K562 (cell line): Measurements from ENCODE around the gene CDK5RAP3. TPM values are rescaled to one million over a fixed set of nuclear protein-coding genes. Genes with fewer than 3 reads are reported as not detected.
A peak's percentile ranks its signal among the peaks of the same experiment; 100 is the strongest.

Experiments
- CSDE1 ChIP-seq, 2 experiments: fragments of 450-650 bp; IDR thresholded peaks; 2 replicates each; pipeline ENCODE4 v1.6.1; 2016; ENCODE audit warnings: mild to moderate bottlenecking in 1 of 2
- DACH1 ChIP-seq: fragments of 450-650 bp; IDR thresholded peaks from 2 replicates; pipeline ENCODE4 v1.6.1; 2018; ENCODE audit not compliant: partially characterized antibody
- FUS ChIP-seq: fragments of 200-400 bp; formaldehyde crosslinking; optimal IDR thresholded peaks from 2 replicates; pipeline ENCODE3; 2017; ENCODE audit warnings: low read depth, low read length
- GATA2 ChIP-seq: sonication (generic); formaldehyde crosslinking; IDR thresholded peaks from 2 replicates; pipeline ENCODE4 v1.4.0; 2020; ENCODE audit warnings: mild to moderate bottlenecking, missing genetic modification reagents
- HNRNPH1 ChIP-seq: fragments of 200-400 bp; formaldehyde crosslinking; optimal IDR thresholded peaks from 2 replicates; pipeline ENCODE3; 2017; ENCODE audit warnings: low read depth, mild to moderate bottlenecking, low read length, moderate library complexity
- KDM5B ChIP-seq: fragments of 200-600 bp; sonication (generic); IDR thresholded peaks from 2 replicates; pipeline ENCODE4 v1.6.1; 2012; ENCODE audit warnings: low read depth, mild to moderate bottlenecking, moderate library complexity, low read length, control low read depth, inconsistent platforms; ENCODE audit not compliant: insufficient replicate concordance
- NCOR1 ChIP-seq: fragments of 450-650 bp; IDR thresholded peaks from 2 replicates; pipeline ENCODE4 v1.6.1; 2016; ENCODE audit warnings: mild to moderate bottlenecking, moderate library complexity
- NFIC ChIP-seq: fragments of 450-650 bp; IDR thresholded peaks from 2 replicates; pipeline ENCODE4 v1.6.1; 2017; ENCODE audit warnings: mild to moderate bottlenecking, inconsistent platforms
- SUPT5H ChIP-seq: fragments of 450-650 bp; IDR thresholded peaks from 2 replicates; pipeline ENCODE4 v1.6.1; 2016
- TCF3 ChIP-seq: sonication (generic); formaldehyde crosslinking; IDR thresholded peaks from 2 replicates; pipeline ENCODE4 v1.4.0; 2020; ENCODE audit warnings: mild to moderate bottlenecking, missing genetic modification reagents
- ZNF717 ChIP-seq: fragments of 250-450 bp; sonication (Bioruptor Pico); IDR thresholded peaks from 2 replicates; pipeline ENCODE4 v1.5.0; 2021
- polyA plus RNA-seq, 8 experiments: library from polyadenylated mRNA; depleted of rRNA in 4 of 8; stranded (reverse) in 5 of 8; unstranded in 3 of 8; fragments of >200 nt; fragmentation: Nextera tagmentation in 2 of 8; fragmentation: Illumina TruSeq in 1 of 8; extraction: Ambion mirVana in 2 of 8; extraction: Trizol in 1 of 8; gene quantifications; 2 replicates each; pipeline versions ENCODE4 v1.2.1 to v1.2.3, GENCODE V29; 2011 to 2014; ENCODE audit warnings: inconsistent platforms in 1 of 8, missing spikeins in 1 of 8
- total RNA-seq, 7 experiments: library from RNA; depleted of rRNA in 6 of 7; stranded (reverse); fragments of >200 nt in 6 of 7; fragmentation: Illumina TruSeq in 2 of 7; extraction: Trizol in 2 of 7; gene quantifications; 2 replicates each; pipeline versions ENCODE4 v1.2.1 to v1.2.3, GENCODE V29; 2011 to 2021; ENCODE audit warnings: low replicate concordance in 1 of 7
- TF ChIP-seq, protein P1 (sequence below): fragments of 450-650 bp; IDR thresholded peaks from 2 replicates; pipeline ENCODE4 v1.6.1; 2018; ENCODE audit not compliant: partially characterized antibody
- TF ChIP-seq, protein P2 (sequence below), 2 experiments: fragments of 450-650 bp; IDR thresholded peaks; 2 replicates each; pipeline ENCODE4 v1.6.1; 2016
- TF ChIP-seq, protein P3 (sequence below): fragments of 250-450 bp; sonication (Bioruptor Pico); IDR thresholded peaks from 2 replicates; pipeline ENCODE4 v1.5.0; 2020; ENCODE audit warnings: mild to moderate bottlenecking, borderline replicate concordance
- TF ChIP-seq, protein P4 (sequence below), 3 experiments: IDR thresholded peaks in 2 of 3; conservative IDR thresholded peaks in 1 of 3; 2 replicates each; pipeline ENCODE4 v1.5.1; 2011 to 2012; ENCODE audit warnings: low read length in 3 of 3, mild to moderate bottlenecking in 3 of 3, control low read depth in 2 of 3, improper control_type of control experiment in 1 of 3, inconsistent platforms in 1 of 3, low read depth in 1 of 3, mixed read lengths in 1 of 3, moderate library complexity in 1 of 3; ENCODE audit not compliant: insufficient read depth in 2 of 3

The CDK5RAP3 gene
- total and polyA plus RNA-seq, 9 of the 15 experiments (the other 6 are each of a cell fraction or from before 2014, with no cell fraction given), result 44.2 to 202 (median 91.5) TPM

DNA sequence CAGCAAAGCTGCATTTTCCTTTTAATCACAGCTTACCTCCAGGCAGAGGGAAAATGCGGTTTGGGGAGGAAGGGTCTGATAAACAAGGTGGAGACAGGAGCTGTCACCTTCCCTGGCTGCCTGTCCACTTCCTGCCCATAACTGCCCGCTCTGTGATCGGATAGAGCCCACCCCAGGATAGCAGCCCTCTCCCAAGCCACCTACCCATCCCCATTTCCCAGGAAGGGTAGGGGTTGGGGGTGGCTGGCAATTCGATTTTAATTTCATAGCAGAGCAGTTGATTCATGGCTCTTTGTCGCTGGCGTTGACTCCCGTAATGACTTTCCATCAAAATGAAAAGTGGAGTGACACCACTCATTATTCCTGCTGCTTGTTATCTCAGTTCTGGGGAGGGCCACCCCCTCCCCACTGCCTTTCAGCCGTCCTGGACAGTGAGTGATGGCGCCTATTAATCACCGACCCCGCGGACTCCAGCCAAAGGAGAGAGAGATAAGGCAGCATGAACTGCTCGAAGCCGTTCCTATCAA, 11.2 kb downstream of the CDK5RAP3 start (continued):
- TF ChIP-seq, protein P1, sequence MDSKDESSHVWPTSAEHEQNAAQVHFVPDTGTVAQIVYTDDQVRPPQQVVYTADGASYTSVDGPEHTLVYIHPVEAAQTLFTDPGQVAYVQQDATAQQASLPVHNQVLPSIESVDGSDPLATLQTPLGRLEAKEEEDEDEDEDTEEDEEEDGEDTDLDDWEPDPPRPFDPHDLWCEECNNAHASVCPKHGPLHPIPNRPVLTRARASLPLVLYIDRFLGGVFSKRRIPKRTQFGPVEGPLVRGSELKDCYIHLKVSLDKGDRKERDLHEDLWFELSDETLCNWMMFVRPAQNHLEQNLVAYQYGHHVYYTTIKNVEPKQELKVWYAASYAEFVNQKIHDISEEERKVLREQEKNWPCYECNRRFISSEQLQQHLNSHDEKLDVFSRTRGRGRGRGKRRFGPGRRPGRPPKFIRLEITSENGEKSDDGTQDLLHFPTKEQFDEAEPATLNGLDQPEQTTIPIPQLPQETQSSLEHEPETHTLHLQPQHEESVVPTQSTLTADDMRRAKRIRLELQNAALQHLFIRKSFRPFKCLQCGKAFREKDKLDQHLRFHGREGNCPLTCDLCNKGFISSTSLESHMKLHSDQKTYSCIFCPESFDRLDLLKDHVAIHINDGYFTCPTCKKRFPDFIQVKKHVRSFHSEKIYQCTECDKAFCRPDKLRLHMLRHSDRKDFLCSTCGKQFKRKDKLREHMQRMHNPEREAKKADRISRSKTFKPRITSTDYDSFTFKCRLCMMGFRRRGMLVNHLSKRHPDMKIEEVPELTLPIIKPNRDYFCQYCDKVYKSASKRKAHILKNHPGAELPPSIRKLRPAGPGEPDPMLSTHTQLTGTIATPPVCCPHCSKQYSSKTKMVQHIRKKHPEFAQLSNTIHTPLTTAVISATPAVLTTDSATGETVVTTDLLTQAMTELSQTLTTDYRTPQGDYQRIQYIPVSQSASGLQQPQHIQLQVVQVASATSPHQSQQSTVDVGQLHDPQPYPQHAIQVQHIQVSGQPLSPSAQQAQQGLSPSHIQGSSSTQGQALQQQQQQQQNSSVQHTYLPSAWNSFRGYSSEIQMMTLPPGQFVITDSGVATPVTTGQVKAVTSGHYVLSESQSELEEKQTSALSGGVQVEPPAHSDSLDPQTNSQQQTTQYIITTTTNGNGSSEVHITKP, result peak; percentile 50
- no peak for TF ChIP-seq CSDE1 (IDR thresholded peaks at IDR 0.05)
- TF ChIP-seq, protein P2, sequence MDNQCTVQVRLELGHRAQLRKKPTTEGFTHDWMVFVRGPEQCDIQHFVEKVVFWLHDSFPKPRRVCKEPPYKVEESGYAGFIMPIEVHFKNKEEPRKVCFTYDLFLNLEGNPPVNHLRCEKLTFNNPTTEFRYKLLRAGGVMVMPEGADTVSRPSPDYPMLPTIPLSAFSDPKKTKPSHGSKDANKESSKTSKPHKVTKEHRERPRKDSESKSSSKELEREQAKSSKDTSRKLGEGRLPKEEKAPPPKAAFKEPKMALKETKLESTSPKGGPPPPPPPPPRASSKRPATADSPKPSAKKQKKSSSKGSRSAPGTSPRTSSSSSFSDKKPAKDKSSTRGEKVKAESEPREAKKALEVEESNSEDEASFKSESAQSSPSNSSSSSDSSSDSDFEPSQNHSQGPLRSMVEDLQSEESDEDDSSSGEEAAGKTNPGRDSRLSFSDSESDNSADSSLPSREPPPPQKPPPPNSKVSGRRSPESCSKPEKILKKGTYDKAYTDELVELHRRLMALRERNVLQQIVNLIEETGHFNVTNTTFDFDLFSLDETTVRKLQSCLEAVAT (IDR thresholded peaks at IDR 0.05), result no peak
- peak; percentile 48 for TF ChIP-seq DACH1
- TF ChIP-seq NFIC, result peak; percentile 54
- TF ChIP-seq NCOR1, result peak; percentile 36; the same call in 1 of the 2 replicates
- no peak for TF ChIP-seq ZNF717 (CRISPR knock-in tag)
- no peak for TF ChIP-seq HNRNPH1
- TF ChIP-seq, protein P3, sequence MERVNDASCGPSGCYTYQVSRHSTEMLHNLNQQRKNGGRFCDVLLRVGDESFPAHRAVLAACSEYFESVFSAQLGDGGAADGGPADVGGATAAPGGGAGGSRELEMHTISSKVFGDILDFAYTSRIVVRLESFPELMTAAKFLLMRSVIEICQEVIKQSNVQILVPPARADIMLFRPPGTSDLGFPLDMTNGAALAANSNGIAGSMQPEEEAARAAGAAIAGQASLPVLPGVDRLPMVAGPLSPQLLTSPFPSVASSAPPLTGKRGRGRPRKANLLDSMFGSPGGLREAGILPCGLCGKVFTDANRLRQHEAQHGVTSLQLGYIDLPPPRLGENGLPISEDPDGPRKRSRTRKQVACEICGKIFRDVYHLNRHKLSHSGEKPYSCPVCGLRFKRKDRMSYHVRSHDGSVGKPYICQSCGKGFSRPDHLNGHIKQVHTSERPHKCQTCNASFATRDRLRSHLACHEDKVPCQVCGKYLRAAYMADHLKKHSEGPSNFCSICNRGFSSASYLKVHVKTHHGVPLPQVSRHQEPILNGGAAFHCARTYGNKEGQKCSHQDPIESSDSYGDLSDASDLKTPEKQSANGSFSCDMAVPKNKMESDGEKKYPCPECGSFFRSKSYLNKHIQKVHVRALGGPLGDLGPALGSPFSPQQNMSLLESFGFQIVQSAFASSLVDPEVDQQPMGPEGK (CRISPR knock-in tag), result peak; percentile 90; the same call in 1 of the 2 replicates
- TF ChIP-seq, protein P4, sequence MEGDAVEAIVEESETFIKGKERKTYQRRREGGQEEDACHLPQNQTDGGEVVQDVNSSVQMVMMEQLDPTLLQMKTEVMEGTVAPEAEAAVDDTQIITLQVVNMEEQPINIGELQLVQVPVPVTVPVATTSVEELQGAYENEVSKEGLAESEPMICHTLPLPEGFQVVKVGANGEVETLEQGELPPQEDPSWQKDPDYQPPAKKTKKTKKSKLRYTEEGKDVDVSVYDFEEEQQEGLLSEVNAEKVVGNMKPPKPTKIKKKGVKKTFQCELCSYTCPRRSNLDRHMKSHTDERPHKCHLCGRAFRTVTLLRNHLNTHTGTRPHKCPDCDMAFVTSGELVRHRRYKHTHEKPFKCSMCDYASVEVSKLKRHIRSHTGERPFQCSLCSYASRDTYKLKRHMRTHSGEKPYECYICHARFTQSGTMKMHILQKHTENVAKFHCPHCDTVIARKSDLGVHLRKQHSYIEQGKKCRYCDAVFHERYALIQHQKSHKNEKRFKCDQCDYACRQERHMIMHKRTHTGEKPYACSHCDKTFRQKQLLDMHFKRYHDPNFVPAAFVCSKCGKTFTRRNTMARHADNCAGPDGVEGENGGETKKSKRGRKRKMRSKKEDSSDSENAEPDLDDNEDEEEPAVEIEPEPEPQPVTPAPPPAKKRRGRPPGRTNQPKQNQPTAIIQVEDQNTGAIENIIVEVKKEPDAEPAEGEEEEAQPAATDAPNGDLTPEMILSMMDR (IDR thresholded peaks at IDR 0.05 in 2 of 3, conservative IDR thresholded peaks at IDR 0.05 in 1 of 3; ENCODE audit: insufficient read depth in 2 of 3, low read depth in 1 of 3, low read length in 3 of 3), result no peak
- peak; percentile 77 for TF ChIP-seq TCF3 (CRISPR knock-in tag)
- peak; percentile 17 for TF ChIP-seq KDM5B
- TF ChIP-seq GATA2 (CRISPR knock-in tag), result peak; percentile 71
- no peak for TF ChIP-seq FUS
- TF ChIP-seq SUPT5H, result peak; percentile 17; the same call in 1 of the 2 replicates
